Measurements from ENCODE around the gene IFNL2. TPM values are rescaled to one million over a fixed set of nuclear protein-coding genes. Genes with fewer than 3 reads are reported as not detected.

IFNL2 gene
- total RNA-seq, 1 donor from 2014 or later: not detected

GRCh38 chr19:39296055-39296645 is 28.0 kb downstream of the IFNL2 start, which contains the start of gene IFNL1:
IFNL1 (plus strand) TSS chr19:39296407; CDS start chr19:39296422, 15 bp downstream.
- Mint-ChIP-seq H3K4me3 (no peak within 1 kb of the TSS), H3K27me3 (peaks cover 20% of the 10 kb centered on the region), H3K27ac (no peak within 1 kb of the TSS), H3K36me3 (ENCODE audit: low read depth) (no peaks in the 10 kb centered on the region), H3K4me1 (no peaks in the 10 kb centered on the region), H3K9me3 (no peaks in the 10 kb centered on the region)
- intact Hi-C loops (cut with micrococcal nuclease): no loop called here
- CTCF ChIA-PET: no interaction called here
- TF ChIP-seq CTCF (IDR thresholded peaks at IDR 0.05): no peak
- no peak for ATAC-seq (ENCODE audit: low read depth)
- POLR2A ChIA-PET: no interaction called here
- DNase-seq: no peak

- intact Hi-C loops (cut with micrococcal nuclease): no loop called here
- POLR2A ChIA-PET: no interaction called here
- H3K27me3 Mint-ChIP-seq: peaks cover 17% of the 10 kb centered on the region
These were observed 28.7 kb downstream of the IFNL2 start for GRCh38 chr19:39296906-39297305.

GRCh38 chr19:39297931-39298634 is 29.9 kb downstream of the IFNL2 start:
- Mint-ChIP-seq H3K27me3 (peaks cover 17% of the 10 kb centered on the region), H3K4me3 (no peak overlapping the region), H3K36me3 (ENCODE audit: low read depth) (no peaks in the 10 kb centered on the region), H3K27ac (no peak overlapping the region), H3K9me3 (no peaks in the 10 kb centered on the region), H3K4me1 (no peaks in the 10 kb centered on the region)
- intact Hi-C loops (cut with micrococcal nuclease): no loop called here
- TF ChIP-seq CTCF (IDR thresholded peaks at IDR 0.05): no peak
- ChIA-PET POLR2A (no interaction called here), CTCF (no interaction called here)
- ATAC-seq (ENCODE audit: low read depth): no peak
- DNase-seq: no peak

More at GRCh38 chr19:39296906-39297305, 28.7 kb downstream of the IFNL2 start:
- ATAC-seq (ENCODE audit: low read depth): no peak
- no peaks in the 10 kb centered on the region for H3K36me3 Mint-ChIP-seq (ENCODE audit: low read depth)
- no peak overlapping the region for H3K4me3 Mint-ChIP-seq
- no peak overlapping the region for H3K27ac Mint-ChIP-seq
- H3K4me1 Mint-ChIP-seq: no peaks in the 10 kb centered on the region
- no peaks in the 10 kb centered on the region for H3K9me3 Mint-ChIP-seq
- TF ChIP-seq CTCF (IDR thresholded peaks at IDR 0.05): no peak
- no peak for DNase-seq
- CTCF ChIA-PET: no interaction called here

- Mint-ChIP-seq H3K36me3 (ENCODE audit: low read depth) (no peaks in the 10 kb centered on the region), H3K9me3 (no peaks in the 10 kb centered on the region), H3K27ac (no peak overlapping the region), H3K4me1 (no peaks in the 10 kb centered on the region), H3K4me3 (no peak overlapping the region), H3K27me3 (peaks cover 18% of the 10 kb centered on the region)
- ChIA-PET POLR2A (no interaction called here), CTCF (no interaction called here)
- ATAC-seq (ENCODE audit: low read depth) (no peak), DNase-seq (no peak)
- TF ChIP-seq CTCF (IDR thresholded peaks at IDR 0.05): no peak
- intact Hi-C loops (cut with micrococcal nuclease): no loop called here
These were observed 31.2 kb downstream of the IFNL2 start for GRCh38 chr19:39299404-39299803.

- POLR2A ChIA-PET: no interaction called here
- Mint-ChIP-seq H3K27me3 (peaks cover 18% of the 10 kb centered on the region), H3K9me3 (no peaks in the 10 kb centered on the region), H3K4me3 (no peak overlapping the region), H3K36me3 (ENCODE audit: low read depth) (no peaks in the 10 kb centered on the region), H3K4me1 (no peaks in the 10 kb centered on the region), H3K27ac (no peak overlapping the region)
- ATAC-seq (ENCODE audit: low read depth) (no peak), DNase-seq (no peak)
- CTCF ChIA-PET: no interaction called here
- TF ChIP-seq CTCF (IDR thresholded peaks at IDR 0.05): no peak
- intact Hi-C loops (cut with micrococcal nuclease): no loop called here
These were observed 31.6 kb downstream of the IFNL2 start for GRCh38 chr19:39299832-39300231.
